H1 (cell line): Measurements from ENCODE around the gene SNX30. TPM values are rescaled to one million over a fixed set of nuclear protein-coding genes. Genes with fewer than 3 reads are reported as not detected.

Source experiments
- ASH2L ChIP-seq: fragments of 200-600, 300-600 bp; sonication (generic); IDR thresholded peaks from one replicate; pipeline ENCODE4 v1.7.1; 2017; ENCODE audit warnings: low read length
- BACH1 ChIP-seq: IDR thresholded peaks from 2 replicates; pipeline ENCODE4 v1.6.1; 2012; ENCODE audit warnings: low read length, improper control_type of control experiment
- CHD7 ChIP-seq: fragments of 300-600 bp; sonication (generic); IDR thresholded peaks from 2 replicates; pipeline ENCODE4 v1.7.1; 2012; ENCODE audit warnings: low read length, moderate library complexity, mild to moderate bottlenecking, inconsistent platforms; ENCODE audit not compliant: insufficient replicate concordance
- EP300 ChIP-seq, 2 experiments: IDR thresholded peaks; 1 replicate in 1 of 2; 2 replicates in 1 of 2; pipeline ENCODE4 v1.6.1; 2011 to 2012; ENCODE audit warnings: low read depth in 2 of 2, low read length in 2 of 2, mild to moderate bottlenecking in 2 of 2, borderline replicate concordance in 1 of 2, inconsistent platforms in 1 of 2, moderate library complexity in 1 of 2
- GABPA ChIP-seq: IDR thresholded peaks from 2 replicates; pipeline ENCODE4 v1.6.1; 2011; ENCODE audit warnings: mild to moderate bottlenecking, low read length, moderate library complexity, borderline replicate concordance; ENCODE audit not compliant: insufficient read depth
- HDAC6 ChIP-seq: IDR thresholded peaks from one replicate; pipeline ENCODE4 v1.7.1; 2012; ENCODE audit warnings: low read depth, mild to moderate bottlenecking, inconsistent platforms, low read length, moderate library complexity
- NANOG ChIP-seq: IDR thresholded peaks from 2 replicates; pipeline ENCODE4 v1.6.1; 2011; ENCODE audit warnings: low read length, low read depth, mild to moderate bottlenecking, inconsistent platforms; ENCODE audit not compliant: insufficient read depth, poor library complexity, severe bottlenecking
- POU5F1 ChIP-seq: IDR thresholded peaks from 2 replicates; pipeline ENCODE4 v1.6.1; 2011; ENCODE audit warnings: low read depth, mild to moderate bottlenecking, low read length, moderate library complexity
- SIRT6 ChIP-seq: IDR thresholded peaks from one replicate; pipeline ENCODE4 v1.7.1; 2012; ENCODE audit warnings: low read length, inconsistent platforms
- SRF ChIP-seq: IDR thresholded peaks from 2 replicates; pipeline ENCODE4 v1.6.1; 2011; ENCODE audit warnings: mild to moderate bottlenecking, low read depth, low read length, moderate library complexity
- SUZ12 ChIP-seq: fragments of 200-600 bp; sonication (generic); IDR thresholded peaks from 2 replicates; pipeline ENCODE4 v1.6.1; 2012; ENCODE audit warnings: mild to moderate bottlenecking, inconsistent platforms, low read length, moderate library complexity, mixed read lengths
- YY1 ChIP-seq: IDR thresholded peaks from 2 replicates; pipeline ENCODE4 v1.6.1; 2011; ENCODE audit warnings: low read depth, mild to moderate bottlenecking, low read length
- polyA plus RNA-seq, 7 experiments: library from polyadenylated mRNA; depleted of rRNA in 3 of 7; stranded (reverse) in 5 of 7; unstranded in 2 of 7; fragments of >200 nt in 5 of 7; fragments of 200-250 nt in 2 of 7; gene quantifications; 1 replicate in 5 of 7; 2 replicates in 1 of 7; 4 replicates in 1 of 7; pipeline versions ENCODE4 v1.2.1 to v1.2.3, GENCODE V29; 2011 to 2013; ENCODE audit warnings: missing spikeins in 2 of 7, mixed read lengths in 2 of 7
- total RNA-seq: library from RNA; stranded (reverse); fragmentation: NEBNext Ultra II Directional; extraction: Animal tissue kit (Norgen Biotek cat#: 25700); gene quantifications from 2 replicates; pipeline ENCODE4 v1.2.1, GENCODE V29; 2021

The SNX30 gene
- total and polyA plus RNA-seq, 2 of the 8 experiments (the other 6 are each of a cell fraction or from before 2014, with no cell fraction given), result 4.0 to 12.2 TPM

DNA sequence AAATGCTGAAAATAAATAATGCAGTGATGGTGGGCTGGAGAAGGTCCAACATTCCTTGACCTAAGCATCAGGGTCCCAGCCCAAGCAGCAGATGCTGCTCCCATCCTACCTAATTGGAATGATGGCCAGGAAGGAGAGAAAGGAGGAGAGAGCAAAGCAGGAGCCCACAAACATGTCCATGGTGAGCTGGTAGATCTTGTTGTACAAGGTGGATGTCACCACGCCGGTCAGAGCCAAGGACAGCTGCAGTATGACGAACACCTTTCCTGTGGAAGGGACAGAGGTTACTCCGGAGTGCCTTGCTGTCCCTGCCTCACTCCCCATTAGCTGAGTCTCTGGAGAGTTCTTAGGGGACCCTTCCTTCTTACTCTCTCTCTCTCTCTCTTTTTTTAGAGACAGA is 135.8 kb downstream of the SNX30 start (continued):
- no peak for TF ChIP-seq CHD7
- no peak for TF ChIP-seq HDAC6
- no peak for TF ChIP-seq YY1
- TF ChIP-seq NANOG, result no peak
- no peak for TF ChIP-seq EP300 (IDR thresholded peaks at IDR 0.05; ENCODE audit: borderline replicate concordance in 1 of 2, low read depth in 2 of 2, low read length in 2 of 2)
- TF ChIP-seq SIRT6, result no peak
- no peak for TF ChIP-seq ASH2L
- no peak for TF ChIP-seq SRF
- TF ChIP-seq GABPA, result no peak
- TF ChIP-seq SUZ12, result no peak
- no peak for TF ChIP-seq POU5F1
- TF ChIP-seq BACH1, result no peak
